Caco-2 (cell line): ENCODE results near the gene MYOZ2. TPM values are rescaled to one million over a fixed set of nuclear protein-coding genes. Genes with fewer than 3 reads are reported as not detected.

ENCODE experiments used
- BruUV-seq: library from RNA; stranded (reverse); fragments of 400-500 nt; replicated peaks from 2 replicates; lab custom pipeline; 2021; lab: Mats Ljungman, UMichigan
- CTCF ChIA-PET: fragments of 300-600 bp; sonication (Branson Sonifier 250); formaldehyde crosslinking; loops from one replicate; lab custom pipeline; 2022; ENCODE audit warnings: antibody characterized with exemption; lab: Charles Lee
- POLR2A ChIA-PET: fragments of 300-600 bp; sonication (Branson Sonifier 250); formaldehyde crosslinking; loops from one replicate; lab custom pipeline; 2022; ENCODE audit warnings: antibody characterized with exemption; lab: Charles Lee
- DNase-seq, 2 experiments: peaks; one replicate each; pipeline versions ENCODE4 v3.0.0 to v3.0.0-alpha.2; 2020 to 2022
- H3K27me3 ChIP-seq: replicated peaks from 2 replicates; pipeline ENCODE4 v1.6.0; 2011; ENCODE audit warnings: low read length; ENCODE audit not compliant: control insufficient read depth, insufficient read depth
- H3K36me3 ChIP-seq: 2 replicates; pipeline ENCODE4 v1.5.1; 2011; ENCODE audit warnings: low read length; ENCODE audit not compliant: control insufficient read depth, insufficient read depth
- H3K4me1 ChIP-seq: fragments of 250-450 bp; sonication (Bioruptor Pico); 2 replicates; pipeline ENCODE4 v1.5.1; 2020; ENCODE audit warnings: mild to moderate bottlenecking
- H3K4me3 ChIP-seq: 2 replicates; pipeline ENCODE4 v1.5.1; 2011; ENCODE audit warnings: low read depth, mild to moderate bottlenecking, control low read depth, low read length
- H3K9me3 ChIP-seq: fragments of 250-450 bp; sonication (Bioruptor Pico); 2 replicates; pipeline ENCODE4 v1.5.1; 2020; ENCODE audit warnings: mild to moderate bottlenecking, moderate library complexity
- H3K27ac Mint-ChIP-seq: one replicate; pipeline ENCODE4 v1.8.0; 2022; ENCODE audit warnings: mixed read lengths; ENCODE audit not compliant: unreplicated experiment
- H3K27me3 Mint-ChIP-seq: one replicate; pipeline ENCODE4 v1.8.0; 2022; ENCODE audit warnings: mixed read lengths; ENCODE audit not compliant: insufficient read depth, unreplicated experiment
- H3K36me3 Mint-ChIP-seq: one replicate; pipeline ENCODE4 v1.8.0; 2022; ENCODE audit warnings: mild to moderate bottlenecking, mixed read lengths; ENCODE audit not compliant: insufficient read depth, unreplicated experiment
- H3K4me1 Mint-ChIP-seq: one replicate; pipeline ENCODE4 v1.8.0; 2022; ENCODE audit warnings: low read depth, mixed read lengths; ENCODE audit not compliant: unreplicated experiment
- H3K4me3 Mint-ChIP-seq: one replicate; pipeline ENCODE4 v1.8.0; 2022; ENCODE audit warnings: mild to moderate bottlenecking, moderate library complexity, mixed read lengths; ENCODE audit not compliant: unreplicated experiment
- H3K9me3 Mint-ChIP-seq: one replicate; pipeline ENCODE4 v1.8.0; 2022; ENCODE audit warnings: mixed read lengths; ENCODE audit not compliant: unreplicated experiment
- CTCF ChIP-seq, 2 experiments: fragments of 200-600 bp in 1 of 2; IDR thresholded peaks; 1 replicate in 1 of 2; 2 replicates in 1 of 2; pipeline versions ENCODE4 v1.5.1 to v1.8.0; 2011 to 2022; ENCODE audit warnings: antibody characterized with exemption in 1 of 2, control low read depth in 1 of 2, inconsistent platforms in 1 of 2, low read depth in 1 of 2, low read length in 1 of 2, mild to moderate bottlenecking in 1 of 2, moderate library complexity in 1 of 2; ENCODE audit not compliant: insufficient read depth in 1 of 2, severe bottlenecking in 1 of 2, unreplicated experiment in 1 of 2
- intact Hi-C: fragments of 100-400 bp; cut with micrococcal nuclease; formaldehyde crosslinking; loops from one replicate; pipeline ENCODE4 v1.10.0; 2022; ENCODE audit not compliant: unreplicated experiment
- total RNA-seq: library from RNA; stranded (reverse); gene quantifications from 2 replicates; pipeline ENCODE4 v1.2.3, GENCODE V29; 2022

MYOZ2 gene
- total RNA-seq, 1 experiment from 2014 or later: 0.18 TPM

- POLR2A ChIA-PET: no interaction called here
- H3K27me3 ChIP-seq: no peaks in the 10 kb centered on the region
- no peaks in the 10 kb centered on the region for H3K27me3 Mint-ChIP-seq
- CTCF ChIA-PET: no interaction called here
- H3K27ac Mint-ChIP-seq: no peak overlapping the region
- no peak for TF ChIP-seq CTCF (IDR thresholded peaks at IDR 0.05; ENCODE audit: insufficient read depth in 1 of 2, low read depth in 1 of 2, low read length in 1 of 2, severe bottlenecking in 1 of 2, unreplicated experiment in 1 of 2)
- no peaks in the 10 kb centered on the region for H3K9me3 Mint-ChIP-seq
- H3K9me3 ChIP-seq: no peaks in the 10 kb centered on the region
- H3K4me3 ChIP-seq: no peak overlapping the region
- H3K36me3 ChIP-seq: no peaks in the 10 kb centered on the region
- no peak overlapping the region for H3K4me3 Mint-ChIP-seq
- H3K36me3 Mint-ChIP-seq: peaks cover 43% of the 10 kb centered on the region
- no TSS peak for BruUV-seq
- peaks cover 7% of the 10 kb centered on the region for H3K4me1 Mint-ChIP-seq
- no peaks in the 10 kb centered on the region for H3K4me1 ChIP-seq
- intact Hi-C loops: no loop called here
- no peak for DNase-seq
Observed at GRCh38 chr4:119233750-119234149, 98.1 kb downstream of the MYOZ2 start.

DNA sequence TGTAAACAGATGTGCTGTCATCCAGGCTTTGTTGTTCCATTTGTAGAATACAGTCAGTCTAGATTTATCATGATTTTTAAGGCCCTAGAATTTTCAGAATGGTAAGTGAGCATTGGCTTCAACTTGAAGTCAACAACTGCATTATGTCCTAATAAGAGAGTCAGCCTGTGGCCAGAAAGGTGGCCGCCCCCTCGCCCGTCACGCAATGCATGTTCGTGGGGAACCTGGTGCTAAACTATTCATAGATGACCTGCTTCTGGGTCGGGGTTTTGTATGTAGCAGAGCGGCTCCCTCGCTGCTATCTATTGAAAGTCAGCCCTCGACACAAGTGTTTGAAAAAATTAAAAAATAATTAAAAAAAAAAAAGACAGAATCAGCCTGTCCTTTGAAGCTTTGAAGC, 101.6 kb downstream of the MYOZ2 start:
- Mint-ChIP-seq H3K4me3 (no peak overlapping the region), H3K27me3 (no peaks in the 10 kb centered on the region), H3K9me3 (no peaks in the 10 kb centered on the region), H3K4me1 (peaks cover 16% of the 10 kb centered on the region), H3K36me3 (peaks cover 56% of the 10 kb centered on the region), H3K27ac (no peak overlapping the region)
- H3K9me3 ChIP-seq: no peaks in the 10 kb centered on the region
- no peaks in the 10 kb centered on the region for H3K36me3 ChIP-seq
- CTCF ChIA-PET: no interaction called here
- DNase-seq: no peak
- no TSS peak for BruUV-seq
- H3K4me1 ChIP-seq: no peaks in the 10 kb centered on the region
- no peaks in the 10 kb centered on the region for H3K27me3 ChIP-seq
- POLR2A ChIA-PET: no interaction called here
- TF ChIP-seq CTCF (IDR thresholded peaks at IDR 0.05; ENCODE audit: insufficient read depth in 1 of 2, low read depth in 1 of 2, low read length in 1 of 2, severe bottlenecking in 1 of 2, unreplicated experiment in 1 of 2): no peak
- intact Hi-C loops: no loop called here
- no peak overlapping the region for H3K4me3 ChIP-seq

Other genes starting within 250 kb of the MYOZ2 start
- gene SYNPO2, start 247.0 kb upstream of the MYOZ2 start, total RNA-seq: 0.09 and 0.16 TPM in 2 replicates
- gene USP53, start 76.9 kb downstream of the MYOZ2 start, total RNA-seq: 45.3 and 49.3 TPM in 2 replicates
- gene FABP2, start 186.3 kb downstream of the MYOZ2 start, total RNA-seq: not detected in 2 replicates